HL-60/S4 treated with phorbol 12-myristate 13-acetate at 8.2 ng/mL for 4 days and 3 days (cell line): ENCODE measurements around the gene FXR1.
"Not testable (repeated sequence)": the region's sequence is repeated elsewhere in the genome, so short reads cannot be mapped to it uniquely, and the experiment has no call there.

Experiments
- in situ Hi-C: fragments of 300-500 bp; cut with MboI; formaldehyde crosslinking; loops from 2 replicates; pipeline ENCODE4 v1.15.0; 2022; ENCODE audit warnings: low sequenced_read_pairs

Gene FXR1

GRCh38 chr3:180932819-180933218 is 20.3 kb downstream of the FXR1 start:
- in situ Hi-C loops, result no loop called here

DNA sequence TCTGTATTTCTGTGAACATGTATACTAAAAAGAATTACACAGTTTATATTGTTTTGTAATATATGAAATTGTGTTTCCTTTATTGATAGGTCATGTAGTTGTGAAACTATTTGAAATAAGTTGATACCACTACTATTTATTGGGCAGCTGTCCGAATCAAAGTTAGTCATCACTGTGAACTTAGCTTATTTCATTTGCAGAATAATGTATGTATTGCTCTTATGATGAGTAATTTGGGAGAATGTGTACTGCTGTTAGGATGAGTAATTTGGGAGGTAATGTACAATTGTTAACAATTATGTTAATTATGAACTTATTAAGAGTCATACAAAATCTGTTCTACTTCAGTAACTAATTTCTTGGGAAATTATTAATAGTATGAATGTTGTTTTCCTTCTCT is 22.2 kb downstream of the FXR1 start:
- in situ Hi-C loops, result no loop called here

GRCh38 chr3:180940826-180941225 is 28.4 kb downstream of the FXR1 start:
- in situ Hi-C loops, result no loop called here

DNA sequence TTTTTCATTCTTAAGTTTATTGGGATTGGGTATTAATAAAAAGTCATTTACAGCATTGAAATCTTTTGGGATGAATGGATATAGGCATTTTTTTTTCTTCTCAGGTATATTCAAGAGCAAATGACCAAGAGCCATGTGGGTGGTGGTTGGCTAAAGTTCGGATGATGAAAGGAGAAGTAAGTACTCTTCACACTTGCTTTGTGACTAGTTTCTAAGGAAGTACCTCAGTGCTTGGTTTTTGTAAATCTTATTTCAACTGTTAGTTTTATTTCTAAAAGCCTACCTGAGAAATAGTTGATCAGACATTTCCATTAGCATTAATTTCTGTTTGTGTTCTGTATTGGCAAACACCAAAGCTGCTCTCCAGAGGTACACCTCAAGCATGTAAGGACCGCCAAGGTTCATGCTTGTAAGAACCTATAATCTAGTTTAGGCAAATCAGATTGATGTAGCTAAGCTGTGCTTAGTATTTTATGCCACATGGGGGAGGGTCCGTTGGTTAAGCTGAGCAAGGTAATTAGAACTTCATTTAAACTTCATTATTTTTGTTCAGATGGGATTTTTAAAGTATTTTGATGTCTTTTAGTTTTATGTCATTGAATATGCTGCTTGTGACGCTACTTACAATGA is 35.4 kb downstream of the FXR1 start:
- in situ Hi-C loops, result no loop called here

DNA sequence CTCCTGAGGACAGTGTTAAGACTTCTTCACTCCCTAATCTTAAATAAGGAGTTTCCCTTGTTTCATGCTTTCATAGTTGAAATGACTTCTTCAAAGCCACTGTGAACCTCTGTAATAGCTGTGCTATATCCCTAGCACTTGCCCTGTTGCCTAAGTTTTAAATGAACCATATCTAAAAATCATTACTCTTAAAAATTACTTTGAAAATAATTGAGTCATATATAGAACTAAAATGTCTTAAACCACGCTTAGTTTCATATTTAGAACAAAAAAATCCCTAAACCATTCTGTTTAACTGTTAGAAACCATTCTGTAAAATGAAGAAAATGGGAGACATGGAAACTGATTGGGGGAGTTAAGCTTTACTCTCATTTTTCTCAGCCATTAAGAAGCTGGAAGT is 47.2 kb downstream of the FXR1 start:
- in situ Hi-C loops, result no loop called here

GRCh38 chr3:180961087-180961486 is 48.6 kb downstream of the FXR1 start:
- in situ Hi-C loops, result no loop called here

DNA sequence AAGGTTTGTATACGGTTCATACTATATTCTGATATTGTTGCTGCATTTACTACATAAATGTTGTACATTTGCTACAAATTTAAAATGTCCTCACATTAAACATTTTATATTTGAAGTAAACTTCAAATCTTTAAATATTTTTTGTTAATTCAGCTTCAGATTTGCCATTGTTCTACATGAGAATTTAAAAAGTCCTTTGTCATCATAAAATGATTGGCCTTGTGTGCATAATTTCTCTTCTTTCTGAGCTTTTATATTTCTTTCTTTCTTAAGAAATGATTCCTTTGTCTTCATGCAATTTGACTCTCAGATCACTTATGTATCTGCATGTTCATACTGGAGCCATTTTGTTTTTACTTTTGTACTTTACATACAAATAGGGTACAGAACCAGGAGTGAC is 49.1 kb downstream of the FXR1 start:
- in situ Hi-C loops, result no loop called here

GRCh38 chr3:180962530-180962929 is 50.1 kb downstream of the FXR1 start:
- in situ Hi-C loops, result no loop called here

DNA sequence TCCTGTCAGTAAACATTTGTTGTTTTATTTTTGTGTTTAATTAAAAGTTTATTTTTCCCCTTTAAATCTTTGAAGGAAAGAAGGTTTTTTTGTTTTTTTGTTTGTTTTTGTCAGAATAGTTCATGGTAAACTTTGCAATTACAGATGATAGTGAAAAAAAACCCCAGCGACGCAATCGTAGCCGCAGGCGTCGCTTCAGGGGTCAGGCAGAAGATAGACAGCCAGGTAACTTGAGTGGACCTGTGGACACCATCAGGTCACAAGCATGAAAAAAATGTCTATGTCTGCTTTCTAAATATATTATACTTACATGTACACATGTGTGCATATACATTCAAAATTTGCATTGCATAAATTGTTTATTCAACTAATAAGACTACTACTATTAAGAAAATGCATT is 58.5 kb downstream of the FXR1 start:
- in situ Hi-C loops, result no loop called here

DNA sequence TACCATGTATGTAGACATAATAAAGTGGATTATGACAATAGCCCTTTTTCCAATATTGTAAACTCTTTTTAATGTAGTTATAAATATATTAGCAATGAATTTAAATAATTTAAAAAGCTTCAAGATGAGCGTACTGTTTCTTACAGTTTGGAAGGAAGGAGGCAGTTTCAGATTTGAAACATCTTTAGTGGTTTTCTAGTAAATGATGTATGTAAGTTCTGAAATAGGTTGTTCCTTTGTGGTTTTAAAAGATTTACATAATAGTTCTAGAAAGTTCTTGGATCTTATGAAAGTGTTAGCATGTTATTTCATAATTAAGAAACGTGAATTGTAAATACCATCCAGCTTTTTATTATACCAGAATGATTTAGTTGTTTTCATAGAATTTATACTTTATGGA is 61.1 kb downstream of the FXR1 start:
- in situ Hi-C loops, result no loop called here

DNA sequence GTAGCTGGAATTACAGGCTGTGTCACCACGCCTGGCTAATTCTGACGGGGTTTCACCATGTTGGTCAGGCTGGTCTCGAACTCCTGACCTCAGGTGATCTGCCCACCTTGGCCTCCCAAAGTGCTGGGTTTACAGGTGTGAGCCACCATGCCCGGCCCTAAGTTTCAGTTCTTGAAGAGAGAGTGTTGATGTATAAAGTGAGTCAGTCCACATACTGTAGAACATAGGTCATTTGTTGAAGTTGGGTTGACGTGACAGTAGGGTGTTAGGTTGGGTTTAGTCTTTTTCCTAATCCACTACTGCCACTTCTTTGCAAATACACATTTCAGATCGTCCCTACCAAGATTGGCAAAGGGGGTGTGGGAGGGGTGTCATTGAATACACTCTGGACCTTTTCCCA is 61.8 kb downstream of the FXR1 start:
- in situ Hi-C loops, result no loop called here

DNA sequence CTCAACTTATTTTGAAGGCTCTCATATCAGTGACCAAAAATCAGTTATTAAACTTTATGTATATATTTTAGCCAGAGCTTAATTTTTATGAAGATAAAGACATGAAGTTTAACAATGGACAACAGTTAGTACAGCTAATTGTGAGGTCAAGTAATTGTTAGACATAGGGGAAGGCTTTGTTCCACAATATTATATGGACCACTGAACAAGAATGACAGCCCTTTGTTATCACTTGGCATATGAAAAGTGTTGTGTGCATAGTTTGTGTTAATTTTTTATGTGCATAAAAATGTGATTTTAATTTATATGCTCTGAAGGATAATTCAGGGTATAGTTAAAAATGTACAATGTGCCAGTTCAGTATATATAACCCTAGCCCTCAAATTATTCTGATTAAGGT is 65.0 kb downstream of the FXR1 start:
- in situ Hi-C loops, result no loop called here

- in situ Hi-C loops, result no loop called here
Measured at GRCh38 chr3:180979961-180980360, 67.5 kb downstream of the FXR1 start.

DNA sequence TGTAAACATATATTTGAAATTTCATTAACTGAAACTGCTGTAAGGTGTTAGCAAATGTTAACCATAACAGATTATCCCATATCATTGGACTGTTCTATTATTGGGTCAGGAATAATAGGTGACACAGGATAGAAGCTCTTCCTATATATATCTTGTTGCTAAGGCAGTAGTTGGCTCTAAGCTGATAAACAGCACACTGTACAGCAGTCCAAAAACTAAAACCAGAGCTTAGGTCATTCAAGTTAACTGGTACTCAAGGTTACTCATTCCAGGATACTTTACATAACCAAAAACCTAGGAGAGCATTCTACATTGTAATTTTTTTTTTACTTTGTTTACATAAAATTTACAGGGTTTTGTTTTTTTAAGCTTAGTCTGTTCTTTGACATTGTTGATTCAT is 68.1 kb downstream of the FXR1 start:
- in situ Hi-C loops, result no loop called here

GRCh38 chr3:180981912-180982311 is 69.4 kb downstream of the FXR1 start:
- in situ Hi-C loops, result no loop called here

GRCh38 chr3:180983136-180983535 is 70.7 kb downstream of the FXR1 start:
- in situ Hi-C loops, result no loop called here

DNA sequence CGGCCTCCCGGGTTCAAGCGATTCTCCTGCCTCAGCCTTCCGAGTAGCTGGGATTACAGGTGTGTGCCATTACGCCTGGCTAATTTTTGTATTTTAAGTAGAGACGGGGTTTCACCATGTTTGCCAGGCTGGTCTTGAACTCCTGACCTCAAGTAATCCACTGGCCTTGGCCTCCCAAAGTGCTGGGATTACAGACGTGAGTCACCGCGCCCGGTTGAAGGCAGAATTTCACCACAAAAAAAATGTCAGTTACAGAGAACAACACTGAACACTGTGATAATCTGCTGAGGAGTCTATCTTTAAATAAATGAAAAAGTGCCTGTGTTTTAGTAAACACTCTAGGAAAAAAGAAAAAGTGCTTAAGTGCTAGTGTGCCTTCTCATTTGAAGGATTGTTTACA is 73.9 kb downstream of the FXR1 start:
- in situ Hi-C loops, result not testable (repeated sequence)

GRCh38 chr3:180987344-180987743 is 74.9 kb downstream of the FXR1 start:
- in situ Hi-C loops, result no loop called here

DNA sequence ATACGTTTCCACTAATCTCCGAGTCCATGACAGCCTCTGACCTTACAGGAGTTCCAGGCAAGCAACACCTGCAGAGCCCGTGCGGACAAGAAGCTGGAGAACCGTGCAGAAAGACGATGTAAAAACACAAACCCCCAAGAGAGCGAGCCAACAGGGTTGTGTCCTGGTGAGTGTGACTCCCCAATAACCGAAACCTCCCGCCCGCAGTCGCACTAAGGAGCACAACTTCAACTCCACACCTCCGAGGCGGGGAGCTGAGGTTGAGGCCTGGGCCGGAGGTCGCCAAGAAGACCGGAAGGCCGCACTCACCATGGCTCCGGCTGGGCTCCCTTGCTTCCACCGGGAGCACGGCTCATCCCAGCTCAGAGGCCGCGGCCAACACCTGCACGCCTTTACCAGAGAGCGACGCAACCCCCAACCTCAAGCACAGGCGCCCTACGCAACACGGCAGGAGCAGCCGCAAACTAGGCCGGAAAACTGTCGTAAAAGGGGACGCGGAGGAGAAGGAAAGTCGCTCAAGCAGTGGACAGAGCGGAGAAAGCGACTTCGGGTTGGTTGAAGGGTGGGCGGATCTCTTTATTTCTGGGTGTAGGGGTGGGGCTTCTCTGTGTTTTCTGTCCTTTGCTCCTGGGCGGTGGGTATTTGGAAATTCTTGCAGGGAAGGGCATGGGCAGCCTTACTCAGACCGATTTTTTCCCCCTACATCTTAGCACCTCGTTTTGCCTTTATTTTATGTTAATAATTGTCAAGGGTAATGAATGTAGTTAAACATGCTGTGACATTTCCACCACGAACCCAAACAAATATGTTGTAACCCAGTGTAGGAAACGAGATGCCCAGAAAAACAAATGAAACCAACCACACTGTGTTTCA is 77.1 kb downstream of the FXR1 start, which contains the start of gene DNAJC19:
Gene DNAJC19 (minus strand): TSS at position 446 of the 873 bp plus-strand sequence. CDS start 134 bp downstream, at position 312.
- in situ Hi-C loops, result no loop called here

GRCh38 chr3:180990505-180990904 is 78.0 kb downstream of the FXR1 start:
- in situ Hi-C loops, result no loop called here

DNA sequence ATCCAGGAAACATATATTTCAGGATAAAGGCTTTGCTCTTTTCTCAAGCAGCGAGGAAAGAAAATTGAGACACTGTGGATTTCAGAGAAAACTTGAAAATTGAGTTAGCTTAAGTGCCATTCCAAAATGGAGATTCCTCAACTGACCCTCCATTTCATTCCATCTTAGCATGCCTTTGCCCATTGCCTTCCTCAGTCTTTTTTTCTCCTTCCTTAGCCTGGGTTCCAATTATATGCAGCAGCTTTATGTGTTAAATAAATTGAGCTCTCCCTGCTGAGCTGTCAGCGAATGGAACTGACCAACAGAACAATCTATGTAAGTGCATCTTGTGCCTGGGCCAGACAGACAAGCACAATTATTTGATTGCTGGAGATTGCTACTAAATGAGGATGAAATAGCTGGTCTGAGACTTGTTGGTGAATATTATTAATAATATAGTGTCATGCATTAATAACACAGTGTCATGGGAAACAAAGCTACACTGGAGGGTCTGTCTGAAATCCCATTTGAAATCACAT is 84.0 kb downstream of the FXR1 start:
- in situ Hi-C loops, result no loop called here

DNA sequence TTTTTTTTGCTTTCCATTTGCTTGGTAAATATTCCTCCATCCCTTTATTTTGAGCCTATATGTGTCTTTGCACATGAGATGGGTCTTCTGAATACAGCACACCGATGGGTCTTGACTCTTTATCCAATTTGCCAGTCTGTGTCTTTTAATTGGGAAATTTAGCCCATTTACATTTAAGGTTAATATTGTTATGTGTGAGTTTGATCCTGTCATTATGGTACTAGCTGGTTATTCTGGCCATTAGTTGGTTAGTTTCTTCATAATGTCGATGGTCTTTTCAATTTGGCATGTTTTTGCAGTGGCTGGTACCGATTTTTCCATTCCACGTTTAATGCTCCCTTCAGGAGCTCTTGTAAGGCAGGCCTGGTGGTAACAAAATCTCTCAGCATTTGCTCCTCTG is 89.9 kb downstream of the FXR1 start:
- in situ Hi-C loops, result not testable (repeated sequence)
